Neural progenitor cell (in vitro differentiated cells): Measurements from ENCODE around the gene DCUN1D5.

Experiments used
- CTCF ChIP-seq: fragments of 200-600 bp; sonication (generic); IDR thresholded peaks from 2 replicates; pipeline ENCODE4 v1.5.1; 2017; ENCODE audit warnings: antibody characterized with exemption, mild to moderate bottlenecking
- EZH2 ChIP-seq: fragments of 200-600 bp; sonication (generic); IDR thresholded peaks from 2 replicates; pipeline ENCODE4 v1.6.1; 2017; ENCODE audit warnings: antibody characterized with exemption, mild to moderate bottlenecking, moderate library complexity
- EZH2phosphoT487 ChIP-seq: fragments of 200-600 bp; sonication (generic); IDR thresholded peaks from 2 replicates; pipeline ENCODE4 v1.6.1; 2017; ENCODE audit warnings: antibody characterized with exemption

GRCh38 chr11:103112364-103112763 lies 20.4 kb upstream of the DCUN1D5 start:
- no peak for TF ChIP-seq CTCF
- no peak for TF ChIP-seq EZH2phosphoT487
- TF ChIP-seq EZH2: no peak
